OCI-LY3 (cell line): ENCODE results near the gene CCDC92.

Source experiments
- CTCF ChIP-seq: fragments of 200-600, 300-600 bp; sonication (generic); IDR thresholded peaks from 2 replicates; pipeline ENCODE4 v1.5.1; 2014; ENCODE audit warnings: antibody characterized with exemption, low read length, low read depth
- EZH2phosphoT487 ChIP-seq: fragments of 200-600 bp; shearing (Covaris generic); IDR thresholded peaks from 2 replicates; pipeline ENCODE4 v1.6.1; 2018; ENCODE audit warnings: antibody characterized with exemption, mixed run types, low read depth

GRCh38 chr12:123989168-123989567 lies 16.5 kb upstream of the CCDC92 start:
- TF ChIP-seq CTCF (no peak), EZH2phosphoT487 (no peak)
